SH-SY5Y (cell line): ENCODE results near the gene C1orf115.

Source experiments
- GATA2 ChIP-seq: IDR thresholded peaks from 2 replicates; pipeline ENCODE4 v1.6.1; 2011; ENCODE audit warnings: mild to moderate bottlenecking, low read depth, low read length
- GATA3 ChIP-seq: IDR thresholded peaks from 2 replicates; pipeline ENCODE4 v1.6.1; 2011; ENCODE audit warnings: low read depth, mild to moderate bottlenecking, low read length, moderate library complexity

DNA sequence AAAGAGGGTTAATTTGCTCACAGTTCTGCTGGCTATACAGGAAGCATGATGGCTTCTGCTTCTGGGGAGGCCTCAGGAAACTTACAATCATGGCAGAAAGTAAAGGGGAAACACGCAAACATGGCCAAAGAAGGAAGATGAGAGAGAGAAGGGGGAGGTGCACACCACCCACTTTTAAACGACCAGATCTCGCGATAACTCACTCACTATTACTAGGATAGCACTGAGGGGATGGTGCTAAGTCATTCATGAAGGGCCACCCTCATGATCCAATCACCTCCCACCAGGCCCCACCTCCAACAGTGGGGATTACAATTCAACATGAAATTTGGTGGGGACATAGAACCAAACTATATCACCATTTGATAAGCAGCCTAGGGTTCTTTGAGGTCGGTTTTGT lies 2.4 kb upstream of the C1orf115 start:
- TF ChIP-seq GATA2, result no peak
- TF ChIP-seq GATA3, result no peak
